ENCODE results near the gene HOXA4.
A peak's percentile ranks its signal among the peaks of the same experiment; 100 is the strongest.

Gene HOXA4

DNA sequence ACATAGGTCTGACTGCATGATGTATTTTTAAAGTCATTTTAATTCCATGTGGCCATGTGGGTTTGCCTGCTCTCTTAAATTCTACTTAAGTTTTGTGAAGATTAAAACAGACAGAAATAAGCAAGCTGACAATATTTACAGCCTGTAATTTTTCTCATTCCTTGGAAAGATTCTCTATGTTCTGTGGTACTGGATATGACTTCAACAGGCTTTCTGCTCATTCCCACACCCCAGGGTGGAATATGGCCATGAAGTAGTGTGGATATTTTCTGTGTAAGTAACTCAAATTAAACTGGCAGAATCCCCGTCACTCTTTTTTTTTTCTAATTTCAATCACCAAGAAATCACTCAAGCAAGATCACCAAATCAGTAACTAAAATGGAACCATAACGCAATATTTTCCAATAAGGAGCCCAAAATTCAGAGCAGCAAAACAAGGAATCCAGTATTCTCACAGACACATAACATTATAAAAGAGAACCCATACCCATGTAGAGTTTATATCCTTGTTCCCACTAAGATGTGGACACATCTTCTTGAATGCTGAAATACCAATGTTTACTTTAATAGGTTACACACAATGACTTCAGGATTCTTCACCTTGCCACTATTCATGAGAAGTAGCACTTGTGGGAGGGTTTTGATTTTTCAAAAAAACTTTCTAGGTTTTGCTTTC is 7.2 kb upstream of the HOXA4 start:
- peak overlapping the region; percentile 85 for H3K9ac ChIP-seq (ENCODE audit: low read length)
- no peaks in the 10 kb centered on the region for H3K9me3 ChIP-seq (ENCODE audit: control insufficient read depth, insufficient read depth, low read depth, low read length)
- H3K27ac ChIP-seq (ENCODE audit: low read depth, low read length): no peak overlapping the region
- H3K4me3 ChIP-seq (ENCODE audit: low read depth, low read length): peak overlapping the region; percentile 48; the same call in 1 of the 2 replicates
- no peaks in the 10 kb centered on the region for H3K36me3 ChIP-seq (ENCODE audit: control insufficient read depth, insufficient read depth, low read length)
- peaks cover 11% of the 10 kb centered on the region; the same call in 1 of the 2 replicates for H3K4me1 ChIP-seq (ENCODE audit: control insufficient read depth, insufficient read depth, low read length)
- H3K27me3 ChIP-seq (ENCODE audit: control insufficient read depth, insufficient read depth, low read length): peaks cover 100% of the 10 kb centered on the region

DNA sequence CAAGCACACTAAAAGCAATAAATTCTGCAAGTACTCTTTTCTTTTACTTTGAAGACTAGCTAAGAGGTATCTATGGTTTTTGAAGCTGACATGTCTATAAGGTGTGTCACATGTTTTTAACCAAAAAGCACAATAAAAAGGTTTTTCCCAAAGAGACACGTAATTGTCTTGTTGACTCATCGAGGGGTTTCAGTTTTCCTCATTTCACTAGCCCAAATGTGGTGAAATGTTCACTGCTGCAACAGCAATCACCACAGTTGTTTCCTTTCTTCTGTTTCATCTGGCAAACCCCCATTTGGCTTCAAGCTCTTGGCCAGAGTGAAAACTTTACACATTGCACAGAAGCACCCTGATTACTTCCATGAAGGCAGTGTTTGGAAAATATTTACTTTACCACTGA is 3.8 kb upstream of the HOXA4 start:
- Histone ChIP-seq H3K9ac (ENCODE audit: low read length) (peak overlapping the region; percentile 17), H3K4me3 (ENCODE audit: low read depth, low read length) (no peak overlapping the region; the same call in 1 of the 2 replicates), H3K9me3 (ENCODE audit: control insufficient read depth, insufficient read depth, low read depth, low read length) (no peaks in the 10 kb centered on the region), H3K36me3 (ENCODE audit: control insufficient read depth, insufficient read depth, low read length) (no peaks in the 10 kb centered on the region), H3K27ac (ENCODE audit: low read depth, low read length) (no peak overlapping the region), H3K4me1 (ENCODE audit: control insufficient read depth, insufficient read depth, low read length) (peaks cover 4% of the 10 kb centered on the region; the same call in 1 of the 2 replicates), H3K27me3 (ENCODE audit: control insufficient read depth, insufficient read depth, low read length) (peaks cover 100% of the 10 kb centered on the region)

DNA sequence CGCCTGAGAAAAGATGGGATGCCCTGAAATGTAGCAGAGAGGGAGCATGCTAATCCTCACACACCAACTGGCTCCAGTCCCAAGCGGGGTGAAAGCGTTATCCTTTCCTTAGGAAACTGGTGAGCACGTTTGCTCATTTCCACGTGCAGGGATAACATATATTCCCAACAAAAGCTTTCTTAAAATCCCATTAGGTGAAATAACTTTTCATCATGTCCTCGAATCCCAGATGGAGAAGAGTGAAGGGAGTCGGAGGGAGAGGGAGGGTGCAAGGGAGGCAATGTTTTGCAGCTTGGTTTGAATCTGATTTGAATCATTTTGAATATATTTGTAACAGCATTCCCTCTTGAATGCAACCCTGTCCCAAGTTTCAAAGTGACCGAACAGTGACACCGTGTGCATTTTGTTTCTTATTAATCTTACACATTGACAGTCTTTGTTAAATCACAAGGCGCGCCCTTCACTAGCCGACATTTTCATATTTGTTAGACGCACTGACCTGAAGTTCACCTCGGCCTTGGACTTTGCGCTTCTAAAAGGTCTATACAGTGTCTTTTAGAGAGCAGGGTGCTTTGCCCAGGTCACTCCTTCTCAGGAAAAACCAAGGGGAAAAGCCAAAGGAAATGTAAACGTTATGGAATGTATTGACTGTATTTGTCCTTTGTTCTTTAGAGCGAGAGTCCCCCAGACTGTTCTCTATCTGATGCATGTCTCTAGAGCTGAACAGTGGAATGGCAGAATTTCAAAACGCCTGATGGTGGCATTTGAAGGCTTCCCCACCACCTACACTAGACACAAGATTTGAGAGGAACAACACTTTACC is 3.1 kb upstream of the HOXA4 start:
- Histone ChIP-seq H3K27me3 (ENCODE audit: control insufficient read depth, insufficient read depth, low read length) (peaks cover 100% of the 10 kb centered on the region), H3K4me1 (ENCODE audit: control insufficient read depth, insufficient read depth, low read length) (peaks cover 4% of the 10 kb centered on the region; the same call in 1 of the 2 replicates), H3K9me3 (ENCODE audit: control insufficient read depth, insufficient read depth, low read depth, low read length) (no peaks in the 10 kb centered on the region), H3K36me3 (ENCODE audit: control insufficient read depth, insufficient read depth, low read length) (no peaks in the 10 kb centered on the region), H3K9ac (ENCODE audit: low read length) (peak overlapping the region; percentile 39), H3K27ac (ENCODE audit: low read depth, low read length) (no peak overlapping the region), H3K4me3 (ENCODE audit: low read depth, low read length) (no peak overlapping the region; the same call in 1 of the 2 replicates)

DNA sequence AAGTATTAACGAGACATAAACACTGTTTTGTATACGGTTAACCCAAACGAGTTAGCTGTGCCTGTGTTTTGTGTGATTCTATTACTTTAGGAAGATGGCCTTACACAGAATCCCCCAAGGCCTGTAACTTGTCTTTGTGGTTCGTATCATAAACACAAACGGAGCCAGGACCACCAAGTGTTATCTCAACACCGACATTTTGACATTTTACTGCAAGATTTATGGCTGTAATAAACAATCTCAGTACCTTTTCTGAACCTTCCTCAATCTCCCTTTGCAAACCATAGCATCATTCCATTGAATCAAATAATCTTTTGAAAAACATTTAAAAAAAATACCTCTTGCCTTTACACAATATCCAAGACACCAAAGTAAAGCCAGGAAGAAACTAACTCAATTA is 2.4 kb upstream of the HOXA4 start:
- H3K4me3 ChIP-seq (ENCODE audit: low read depth, low read length): no peak overlapping the region; the same call in 1 of the 2 replicates
- H3K27me3 ChIP-seq (ENCODE audit: control insufficient read depth, insufficient read depth, low read length): peaks cover 100% of the 10 kb centered on the region
- peaks cover 4% of the 10 kb centered on the region; the same call in 1 of the 2 replicates for H3K4me1 ChIP-seq (ENCODE audit: control insufficient read depth, insufficient read depth, low read length)
- H3K27ac ChIP-seq (ENCODE audit: low read depth, low read length): no peak overlapping the region
- H3K36me3 ChIP-seq (ENCODE audit: control insufficient read depth, insufficient read depth, low read length): no peaks in the 10 kb centered on the region
- no peaks in the 10 kb centered on the region for H3K9me3 ChIP-seq (ENCODE audit: control insufficient read depth, insufficient read depth, low read depth, low read length)
- H3K9ac ChIP-seq (ENCODE audit: low read length): no peak overlapping the region

DNA sequence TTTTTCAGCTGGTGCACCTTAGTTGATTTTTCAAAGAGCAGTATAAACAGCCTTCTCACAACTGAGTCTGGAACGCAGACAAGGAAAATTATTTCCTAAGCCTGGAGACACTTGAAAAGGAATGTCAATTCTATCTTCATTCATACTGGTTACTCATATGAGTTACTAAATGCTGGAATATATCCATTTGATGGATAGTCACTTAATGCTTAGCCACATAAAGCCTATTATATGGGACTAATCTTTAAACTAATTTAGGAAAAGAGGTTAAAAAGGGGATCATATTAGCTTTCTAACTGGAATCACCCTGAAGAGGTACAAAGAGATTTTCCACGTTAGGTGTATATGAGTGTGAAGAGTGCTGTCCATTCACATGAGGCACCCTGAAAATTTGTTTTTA is 1.7 kb upstream of the HOXA4 start:
- Histone ChIP-seq H3K27me3 (ENCODE audit: control insufficient read depth, insufficient read depth, low read length) (peaks cover 100% of the 10 kb centered on the region), H3K9ac (ENCODE audit: low read length) (peak overlapping the region; percentile 27), H3K27ac (ENCODE audit: low read depth, low read length) (no peak overlapping the region), H3K4me1 (ENCODE audit: control insufficient read depth, insufficient read depth, low read length) (peaks cover 4% of the 10 kb centered on the region; the same call in 1 of the 2 replicates), H3K9me3 (ENCODE audit: control insufficient read depth, insufficient read depth, low read depth, low read length) (no peaks in the 10 kb centered on the region), H3K36me3 (ENCODE audit: control insufficient read depth, insufficient read depth, low read length) (no peaks in the 10 kb centered on the region), H3K4me3 (ENCODE audit: low read depth, low read length) (no peak overlapping the region)

DNA sequence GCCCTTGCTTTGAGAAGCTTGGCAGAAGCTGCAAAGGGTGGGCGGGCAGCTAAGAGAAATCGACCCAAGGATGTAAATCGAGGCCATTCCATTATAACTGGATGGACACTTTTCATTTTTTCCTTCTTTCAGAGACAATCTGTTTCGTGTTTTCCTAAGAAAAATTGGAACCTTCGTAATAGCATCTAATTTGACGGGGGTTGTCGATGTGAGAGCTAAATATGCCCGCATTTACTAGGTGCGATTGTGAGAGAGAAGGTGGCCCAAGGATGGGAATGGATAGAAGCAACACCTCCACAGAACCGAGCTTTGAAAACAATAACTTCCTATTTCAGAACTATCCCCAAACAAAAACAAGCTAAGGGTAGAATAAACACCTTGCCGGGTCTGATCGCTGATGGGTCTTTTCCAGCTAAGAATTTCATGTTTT is 848 bp upstream of the HOXA4 start:
- Histone ChIP-seq H3K27me3 (ENCODE audit: control insufficient read depth, insufficient read depth, low read length) (peaks cover 100% of the 10 kb centered on the region), H3K4me1 (ENCODE audit: control insufficient read depth, insufficient read depth, low read length) (peaks cover 4% of the 10 kb centered on the region; the same call in 1 of the 2 replicates), H3K9me3 (ENCODE audit: control insufficient read depth, insufficient read depth, low read depth, low read length) (no peaks in the 10 kb centered on the region), H3K9ac (ENCODE audit: low read length) (peak overlapping the region; percentile 15), H3K27ac (ENCODE audit: low read depth, low read length) (no peak overlapping the region), H3K36me3 (ENCODE audit: control insufficient read depth, insufficient read depth, low read length) (no peaks in the 10 kb centered on the region), H3K4me3 (ENCODE audit: low read depth, low read length) (peak overlapping the region; percentile 64)

DNA sequence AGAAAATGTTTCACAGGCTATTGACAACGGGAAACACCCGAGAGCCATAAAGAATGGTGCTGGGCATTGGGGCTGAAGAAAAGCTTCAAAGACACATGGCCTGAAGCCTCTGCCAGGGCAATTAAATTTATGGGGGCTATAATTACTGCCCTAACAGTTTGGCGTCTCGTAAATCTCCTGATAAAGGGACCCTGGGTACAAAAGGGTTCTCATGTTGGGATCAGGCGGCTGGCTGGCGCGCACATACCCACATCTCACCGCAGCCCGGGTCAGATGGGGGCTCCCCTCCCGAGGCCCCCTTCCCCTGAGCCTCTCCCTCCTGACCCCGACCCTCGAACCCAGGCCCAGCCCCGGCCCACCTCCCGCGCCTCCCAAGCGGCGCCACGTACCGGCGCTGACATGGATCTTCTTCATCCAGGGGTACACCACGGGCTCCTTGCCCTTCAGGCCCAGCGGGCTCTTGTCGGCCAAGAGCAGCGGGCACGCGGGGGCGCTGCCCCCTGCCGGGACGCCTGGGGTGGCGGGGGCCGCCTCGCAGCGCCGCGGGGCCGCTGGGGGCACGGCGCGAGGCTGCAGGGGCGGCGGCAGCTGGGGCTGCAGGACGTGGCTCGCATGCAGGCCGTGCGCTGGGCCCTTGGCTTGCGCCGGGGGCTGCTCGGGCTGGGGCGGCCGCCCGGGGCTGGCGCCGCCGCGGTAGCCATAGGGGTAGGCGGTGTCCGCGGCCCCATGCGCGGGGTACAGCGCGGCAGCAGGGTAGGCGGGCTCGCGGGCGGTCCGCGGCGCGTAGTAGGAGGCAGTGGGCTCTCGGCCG is 623 bp downstream of the HOXA4 start:
- Histone ChIP-seq H3K27me3 (ENCODE audit: control insufficient read depth, insufficient read depth, low read length) (peaks cover 100% of the 10 kb centered on the region), H3K27ac (ENCODE audit: low read depth, low read length) (no peak overlapping the region), H3K4me1 (ENCODE audit: control insufficient read depth, insufficient read depth, low read length) (peaks cover 4% of the 10 kb centered on the region; the same call in 1 of the 2 replicates), H3K4me3 (ENCODE audit: low read depth, low read length) (peak overlapping the region; percentile 64), H3K9me3 (ENCODE audit: control insufficient read depth, insufficient read depth, low read depth, low read length) (no peaks in the 10 kb centered on the region), H3K9ac (ENCODE audit: low read length) (peak overlapping the region; percentile 13), H3K36me3 (ENCODE audit: control insufficient read depth, insufficient read depth, low read length) (no peaks in the 10 kb centered on the region)

DNA sequence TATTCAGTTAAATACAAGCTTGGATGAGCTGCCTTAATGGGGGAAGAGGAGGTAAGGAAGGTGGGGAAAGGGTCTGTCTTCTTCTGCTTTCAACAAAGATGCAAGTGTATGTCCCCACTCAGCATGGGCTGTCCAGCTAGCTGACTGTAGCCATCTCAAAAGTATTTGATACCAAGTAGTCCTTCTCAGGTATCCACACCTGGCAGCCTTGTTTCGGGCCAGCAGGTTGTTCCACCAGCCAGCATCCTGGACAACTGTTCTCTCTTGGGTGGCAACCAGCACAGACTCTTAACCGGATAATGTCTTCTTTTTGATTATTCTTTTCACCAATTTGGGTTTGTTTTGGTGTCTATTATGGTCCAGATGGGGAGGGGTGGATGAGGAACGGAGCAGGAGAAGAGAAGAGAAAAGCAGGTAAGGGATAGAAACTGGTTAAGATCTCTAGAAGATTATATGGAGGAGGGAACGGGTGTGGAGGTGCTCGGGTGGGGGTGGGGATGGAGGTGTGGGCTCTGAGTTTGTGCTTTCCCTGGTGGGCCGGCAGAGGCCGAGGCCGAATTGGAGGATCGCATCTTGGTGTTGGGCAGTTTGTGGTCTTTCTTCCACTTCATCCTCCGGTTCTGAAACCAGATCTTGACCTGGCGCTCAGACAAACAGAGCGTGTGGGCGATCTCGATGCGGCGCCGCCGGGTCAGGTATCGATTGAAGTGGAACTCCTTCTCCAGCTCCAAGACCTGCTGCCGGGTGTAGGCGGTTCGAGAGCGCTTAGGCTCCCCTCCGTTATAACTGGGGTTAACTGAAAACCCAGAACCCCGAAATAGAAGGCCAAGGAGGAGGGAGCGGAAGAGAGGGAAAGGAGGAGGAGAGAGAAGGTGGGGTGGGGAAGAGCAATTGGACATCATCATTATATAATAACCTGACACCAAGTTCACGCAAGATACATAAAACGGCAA is 1.5 kb downstream of the HOXA4 start:
- H3K9me3 ChIP-seq (ENCODE audit: control insufficient read depth, insufficient read depth, low read depth, low read length): no peaks in the 10 kb centered on the region
- H3K4me1 ChIP-seq (ENCODE audit: control insufficient read depth, insufficient read depth, low read length): peaks cover 4% of the 10 kb centered on the region; the same call in 1 of the 2 replicates
- H3K27ac ChIP-seq (ENCODE audit: low read depth, low read length): no peak overlapping the region
- H3K36me3 ChIP-seq (ENCODE audit: control insufficient read depth, insufficient read depth, low read length): no peaks in the 10 kb centered on the region
- H3K4me3 ChIP-seq (ENCODE audit: low read depth, low read length): no peak overlapping the region; the same call in 1 of the 2 replicates
- H3K27me3 ChIP-seq (ENCODE audit: control insufficient read depth, insufficient read depth, low read length): peaks cover 100% of the 10 kb centered on the region
- H3K9ac ChIP-seq (ENCODE audit: low read length): no peak overlapping the region

DNA sequence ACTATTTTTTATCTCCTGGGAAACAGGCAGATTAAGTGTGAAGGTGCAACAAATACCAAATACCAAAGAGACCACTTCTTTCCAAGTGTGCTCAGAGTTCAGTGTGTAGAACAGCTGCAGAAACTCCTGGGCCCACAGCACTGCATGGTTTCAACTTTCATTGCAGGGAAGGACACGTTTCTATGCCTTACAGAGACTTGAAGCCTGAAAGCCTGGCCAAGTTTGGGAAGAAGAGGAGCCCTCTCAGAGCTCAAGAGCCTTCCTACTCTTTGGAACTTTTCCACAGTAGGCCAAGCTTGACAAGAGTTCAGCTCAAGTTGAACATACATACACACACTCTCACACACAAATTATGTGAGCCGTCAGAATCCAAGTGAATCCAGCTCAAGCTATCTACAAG is 2.5 kb downstream of the HOXA4 start:
- peaks cover 13% of the 10 kb centered on the region; the same call in 1 of the 2 replicates for H3K4me1 ChIP-seq (ENCODE audit: control insufficient read depth, insufficient read depth, low read length)
- no peak overlapping the region for H3K4me3 ChIP-seq (ENCODE audit: low read depth, low read length)
- H3K27me3 ChIP-seq (ENCODE audit: control insufficient read depth, insufficient read depth, low read length): peaks cover 100% of the 10 kb centered on the region
- no peaks in the 10 kb centered on the region for H3K36me3 ChIP-seq (ENCODE audit: control insufficient read depth, insufficient read depth, low read length)
- no peak overlapping the region for H3K27ac ChIP-seq (ENCODE audit: low read depth, low read length)
- H3K9me3 ChIP-seq (ENCODE audit: control insufficient read depth, insufficient read depth, low read depth, low read length): no peaks in the 10 kb centered on the region
- H3K9ac ChIP-seq (ENCODE audit: low read length): no peak overlapping the region

Data from HUES6 (cell line).